GM13976 (cell line): ENCODE data around the gene TRPM4.

ENCODE experiments used
- DNase-seq: peaks from one replicate; pipeline ENCODE4 v3.0.0; 2012; ENCODE audit warnings: low spot score
- in situ Hi-C: fragments of 300-500 bp; cut with MboI; formaldehyde crosslinking; loops from one replicate; pipeline ENCODE4 v1.12.0; 2022; ENCODE audit warnings: low sequenced_read_pairs, mixed read lengths, inconsistent platforms; ENCODE audit not compliant: unreplicated experiment
- TF ChIP-seq, protein P1 (sequence below): IDR thresholded peaks from 2 replicates; pipeline ENCODE4 v1.5.1; 2012; ENCODE audit warnings: borderline replicate concordance, mild to moderate bottlenecking; ENCODE audit not compliant: insufficient read depth; ENCODE audit errors: extremely low read depth, missing control alignments, control extremely low read depth

The TRPM4 gene

DNA sequence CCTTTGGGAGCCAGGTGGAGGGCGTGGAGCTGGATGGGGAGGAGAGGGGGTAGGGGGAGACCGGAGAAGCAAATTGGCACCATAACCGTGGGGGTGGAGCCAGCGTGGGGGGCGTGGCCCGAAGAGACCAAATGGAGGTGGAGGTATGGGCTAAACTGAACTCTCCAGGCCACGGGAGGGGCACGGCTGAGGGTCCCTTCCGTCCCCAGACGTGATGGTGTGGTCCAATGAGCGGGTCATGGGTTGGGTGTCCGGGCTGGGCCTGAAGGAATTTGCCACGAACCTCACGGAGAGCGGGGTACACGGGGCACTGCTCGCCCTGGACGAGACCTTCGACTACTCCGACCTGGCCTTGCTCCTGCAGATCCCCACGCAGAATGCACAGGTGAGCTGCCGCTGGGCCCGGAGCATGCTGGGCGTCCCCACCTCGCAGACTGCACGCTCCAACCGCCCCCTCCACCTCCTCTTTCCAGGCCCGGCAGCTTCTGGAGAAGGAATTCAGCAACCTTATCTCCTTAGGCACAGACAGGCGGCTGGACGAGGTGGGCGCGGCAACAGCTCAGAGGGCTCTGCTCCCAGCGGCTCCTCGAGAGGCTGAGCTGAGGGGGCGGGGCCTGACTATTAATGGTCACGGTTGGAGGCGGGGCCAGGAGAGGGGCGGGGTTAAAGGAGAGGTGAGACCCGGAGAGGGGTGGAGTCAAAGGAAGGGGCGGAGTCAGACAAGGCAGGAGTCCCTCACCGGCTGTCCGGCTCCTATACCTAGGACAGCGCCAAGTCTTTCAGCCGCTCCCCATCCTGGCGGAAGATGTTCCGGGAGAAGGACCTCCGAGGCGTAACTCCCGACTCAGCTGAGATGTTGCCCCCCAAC is 8.6 kb upstream of the TRPM4 start:
- TF ChIP-seq, protein P1, sequence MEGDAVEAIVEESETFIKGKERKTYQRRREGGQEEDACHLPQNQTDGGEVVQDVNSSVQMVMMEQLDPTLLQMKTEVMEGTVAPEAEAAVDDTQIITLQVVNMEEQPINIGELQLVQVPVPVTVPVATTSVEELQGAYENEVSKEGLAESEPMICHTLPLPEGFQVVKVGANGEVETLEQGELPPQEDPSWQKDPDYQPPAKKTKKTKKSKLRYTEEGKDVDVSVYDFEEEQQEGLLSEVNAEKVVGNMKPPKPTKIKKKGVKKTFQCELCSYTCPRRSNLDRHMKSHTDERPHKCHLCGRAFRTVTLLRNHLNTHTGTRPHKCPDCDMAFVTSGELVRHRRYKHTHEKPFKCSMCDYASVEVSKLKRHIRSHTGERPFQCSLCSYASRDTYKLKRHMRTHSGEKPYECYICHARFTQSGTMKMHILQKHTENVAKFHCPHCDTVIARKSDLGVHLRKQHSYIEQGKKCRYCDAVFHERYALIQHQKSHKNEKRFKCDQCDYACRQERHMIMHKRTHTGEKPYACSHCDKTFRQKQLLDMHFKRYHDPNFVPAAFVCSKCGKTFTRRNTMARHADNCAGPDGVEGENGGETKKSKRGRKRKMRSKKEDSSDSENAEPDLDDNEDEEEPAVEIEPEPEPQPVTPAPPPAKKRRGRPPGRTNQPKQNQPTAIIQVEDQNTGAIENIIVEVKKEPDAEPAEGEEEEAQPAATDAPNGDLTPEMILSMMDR, result no peak
- in situ Hi-C loops, result no loop called here
- DNase-seq, result peak; percentile 93

DNA sequence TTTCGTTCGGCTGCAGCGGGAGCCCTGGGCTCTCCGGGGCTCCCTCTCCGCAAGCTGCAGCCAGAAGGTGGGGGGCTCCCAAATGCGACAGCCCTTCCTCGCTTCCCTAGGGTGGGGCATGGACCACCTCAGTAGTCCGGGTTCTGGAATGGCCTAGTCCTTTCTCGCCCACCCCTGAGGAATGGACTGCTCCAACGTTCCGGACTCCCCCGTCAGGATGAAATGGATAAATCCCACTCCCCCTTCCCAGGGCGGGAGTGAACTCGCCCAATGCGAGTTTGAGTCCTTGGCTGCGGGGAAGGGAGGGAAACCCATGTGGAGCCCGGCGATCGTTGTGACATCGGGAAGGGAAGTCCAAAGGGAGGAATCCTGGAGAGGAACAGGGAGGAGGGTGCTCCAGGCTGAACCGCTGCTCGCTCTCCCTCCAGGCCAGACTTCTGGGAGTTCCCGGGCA is 7.9 kb upstream of the TRPM4 start:
- DNase-seq, result no peak
- in situ Hi-C loops, result no loop called here
- TF ChIP-seq, protein P1, result no peak

DNA sequence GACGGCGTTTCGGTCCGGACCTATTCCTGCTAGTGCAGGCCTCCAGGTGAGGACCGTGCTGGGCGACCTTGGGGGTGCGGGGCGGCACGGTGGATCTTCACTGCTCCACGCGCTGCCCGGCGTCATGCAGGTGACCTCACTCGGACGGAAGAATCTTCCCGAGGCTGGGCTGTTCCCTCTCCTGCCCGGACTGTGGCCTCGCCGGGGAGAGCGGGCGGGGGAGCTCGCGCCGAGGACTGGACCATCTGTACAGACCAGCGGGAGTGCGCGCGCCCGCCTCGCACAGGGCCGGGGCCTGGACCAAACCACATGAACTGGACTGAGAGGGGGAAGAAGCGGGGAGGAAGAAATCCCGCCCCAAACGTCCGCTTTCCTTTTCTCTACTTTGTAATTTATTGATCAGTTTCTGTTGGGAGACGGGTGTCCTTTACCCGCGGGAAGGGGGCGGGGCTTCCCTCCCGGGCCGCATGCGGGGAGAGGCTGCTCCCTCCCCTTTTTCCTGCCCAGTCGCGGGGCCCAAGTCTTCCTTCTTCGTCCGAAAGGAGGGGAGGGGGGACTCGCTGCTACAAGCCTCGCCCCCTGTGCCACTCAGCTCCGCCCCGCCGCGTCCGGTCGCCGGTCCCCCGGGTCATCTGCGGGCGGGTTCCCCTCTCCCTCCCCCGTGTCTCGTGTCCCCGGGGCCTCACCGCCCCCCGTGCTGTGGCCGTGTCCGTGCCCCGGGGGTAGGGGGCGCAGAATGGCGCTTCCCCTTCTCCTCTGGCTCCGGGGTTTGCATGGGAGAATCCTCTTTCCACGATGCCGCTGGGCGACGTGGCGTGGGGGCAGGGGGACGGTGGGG is 7.3 kb upstream of the TRPM4 start:
- peak; percentile 83 for DNase-seq
- TF ChIP-seq, protein P1, result no peak
- in situ Hi-C loops, result no loop called here

DNA sequence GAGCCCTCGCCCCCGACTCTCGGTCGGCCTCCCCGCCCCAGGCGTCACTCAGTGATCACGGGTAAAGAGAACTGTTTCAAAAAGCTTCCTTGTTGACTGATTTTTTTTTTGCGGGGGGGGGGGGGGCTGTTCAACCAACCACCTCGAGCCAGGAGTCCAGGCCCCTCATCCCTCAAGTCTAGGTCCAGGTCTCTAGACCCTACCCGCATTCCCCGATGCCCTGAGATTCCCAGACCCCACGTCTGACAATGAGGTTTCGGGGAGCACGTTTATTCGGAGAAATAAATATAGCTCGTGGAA is 6.7 kb upstream of the TRPM4 start:
- no peak for DNase-seq
- in situ Hi-C loops, result no loop called here
- TF ChIP-seq, protein P1, result no peak

DNA sequence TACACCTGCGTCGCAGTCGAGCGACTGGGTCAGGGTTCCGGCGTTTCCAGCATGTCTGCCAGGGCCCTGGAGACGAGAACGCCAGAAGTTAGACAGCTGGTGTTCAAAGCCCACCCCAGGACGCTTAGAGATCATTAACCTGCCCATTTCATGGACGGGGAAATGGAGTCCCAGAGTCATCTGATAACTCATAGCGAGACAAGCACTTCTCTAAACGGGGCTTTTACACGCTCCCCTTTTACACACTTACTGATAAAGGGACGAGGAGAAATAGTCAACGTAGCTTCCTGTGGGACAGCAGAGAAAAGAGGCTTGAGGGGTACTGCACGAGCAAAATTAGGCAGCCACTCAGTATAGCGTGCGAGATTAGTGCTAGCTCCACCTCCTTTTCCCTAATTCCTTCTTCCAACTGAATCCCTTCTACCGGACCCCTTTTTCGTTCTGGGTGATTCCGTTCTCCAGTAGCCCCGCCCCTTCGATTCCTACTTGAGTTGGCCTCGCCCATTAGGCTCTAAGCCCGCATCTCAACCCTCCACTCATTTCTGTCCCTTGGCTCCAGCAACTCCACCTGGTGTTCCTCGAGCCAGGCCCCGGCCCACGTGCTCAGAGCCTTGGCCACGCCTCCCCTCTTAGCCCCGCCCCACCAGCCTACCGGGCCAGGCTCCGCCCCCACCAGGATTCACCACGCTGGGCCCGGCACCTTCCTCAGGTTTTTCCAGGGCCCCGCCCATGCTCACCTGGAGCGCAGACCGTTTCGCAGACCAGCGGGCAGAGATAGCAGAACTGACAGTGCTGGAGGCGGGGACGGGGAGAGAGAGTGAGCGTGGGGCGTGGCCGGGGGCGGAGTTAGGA is 6.1 kb upstream of the TRPM4 start:
- in situ Hi-C loops, result no loop called here
- TF ChIP-seq, protein P1, result no peak
- DNase-seq, result peak; percentile 58

DNA sequence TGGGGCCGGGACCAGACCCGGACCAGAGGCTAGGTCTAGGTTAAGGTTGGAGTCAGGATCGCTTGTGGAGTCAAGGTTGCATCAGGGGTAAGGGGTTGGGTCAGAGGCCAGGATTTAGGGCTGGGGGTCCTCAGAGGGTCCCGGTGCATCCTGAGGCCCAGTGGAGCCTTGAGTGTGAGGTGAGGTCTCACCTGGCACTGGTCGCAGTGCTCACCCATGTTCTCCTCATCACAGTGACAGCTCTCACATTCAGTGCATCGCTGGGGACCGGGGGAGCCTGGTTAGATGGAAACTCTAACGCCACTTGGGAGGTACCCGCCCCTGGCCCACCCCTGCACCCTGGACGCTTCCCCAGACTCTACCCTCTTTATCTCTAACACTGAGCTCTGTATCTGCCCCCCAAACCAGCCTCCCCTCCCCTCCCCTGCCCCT is 5.5 kb upstream of the TRPM4 start:
- no peak for DNase-seq
- in situ Hi-C loops, result no loop called here
- TF ChIP-seq, protein P1, result no peak
